ENCODE results near the gene NGDN. TPM values are rescaled to one million over a fixed set of nuclear protein-coding genes. Genes with fewer than 3 reads are reported as not detected.

The NGDN gene
- total RNA-seq, 1 experiment from 2014 or later = 82.2 TPM

GRCh38 chr14:23437133-23438100 lies 32.1 kb upstream of the NGDN start:
- no peak overlapping the region for H3K4me2 ChIP-seq (ENCODE audit: low read depth, low read length, poor library complexity, severe bottlenecking)

DNA sequence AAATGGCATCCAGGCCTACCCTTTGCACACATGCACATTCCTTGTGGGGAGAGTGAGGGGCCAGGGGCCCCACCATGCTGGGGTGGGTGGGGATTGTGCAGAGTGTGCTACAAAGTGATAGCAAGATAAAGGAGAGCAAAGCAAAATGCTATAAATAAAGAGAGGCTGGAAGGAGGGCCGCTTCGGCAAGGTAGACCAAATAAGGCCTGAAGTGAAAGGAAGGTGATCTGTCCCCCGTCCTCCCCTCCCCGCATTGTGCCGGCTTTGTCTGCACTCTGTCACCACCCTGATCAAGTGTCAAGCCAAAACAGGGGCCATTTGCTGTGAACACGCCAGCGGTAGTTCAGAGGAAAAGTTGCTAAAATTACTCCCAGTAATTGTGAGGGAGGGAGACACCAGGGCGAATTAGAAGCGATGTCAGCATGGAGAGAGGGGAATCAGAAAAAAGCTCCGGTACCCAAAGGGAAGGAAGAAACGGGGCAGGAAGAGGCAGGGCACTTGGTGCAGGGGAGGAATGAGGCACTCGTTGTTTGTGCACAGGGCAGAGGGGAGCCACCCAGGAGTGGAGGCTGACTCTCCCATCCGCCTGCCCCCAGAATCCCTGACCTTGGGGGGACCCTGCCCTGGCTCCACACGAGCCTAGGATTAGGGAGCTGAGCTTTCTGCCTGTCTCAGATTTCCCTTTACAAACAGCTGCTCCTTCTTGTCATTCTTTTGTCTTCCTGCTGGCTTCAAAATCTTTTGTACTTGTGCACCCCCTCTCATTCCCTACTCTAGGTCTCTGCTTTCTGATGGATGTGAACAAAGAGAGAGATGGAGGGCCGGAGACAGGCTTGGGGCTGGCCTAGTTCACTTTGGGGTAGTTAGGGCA lies 31.2 kb upstream of the NGDN start:
- no peak overlapping the region for H3K9ac ChIP-seq (ENCODE audit: low read length)
- DNase-seq = no peak
- no peaks in the 10 kb centered on the region for H3K27me3 ChIP-seq (ENCODE audit: low read length)
- H3K4me3 ChIP-seq (ENCODE audit: low read length) = no peak overlapping the region
- H3K79me2 ChIP-seq (ENCODE audit: low read length) = no peaks in the 10 kb centered on the region
- H3K4me1 ChIP-seq (ENCODE audit: low read length) = no peaks in the 10 kb centered on the region
- no peaks in the 10 kb centered on the region for H3K9me3 ChIP-seq (ENCODE audit: low read length)
- H3K4me2 ChIP-seq (ENCODE audit: low read depth, low read length, poor library complexity, severe bottlenecking) = no peak overlapping the region
- no peaks in the 10 kb centered on the region for H4K20me1 ChIP-seq (ENCODE audit: insufficient read depth, low read depth, low read length)
- H2AFZ ChIP-seq (ENCODE audit: low read length) = no peak overlapping the region
- no peaks in the 10 kb centered on the region for H3K36me3 ChIP-seq (ENCODE audit: insufficient read depth, low read length)
- no peaks in the 10 kb centered on the region for H3K9me2 ChIP-seq (replicated peaks; ENCODE audit: insufficient read depth, low read length)
- no peak overlapping the region for H3K27ac ChIP-seq (ENCODE audit: low read length)

More at GRCh38 chr14:23437133-23438100, 32.1 kb upstream of the NGDN start:
- H3K9me3 ChIP-seq (ENCODE audit: low read length) = no peaks in the 10 kb centered on the region
- no peaks in the 10 kb centered on the region for H3K4me1 ChIP-seq (ENCODE audit: low read length)
- H2AFZ ChIP-seq (ENCODE audit: low read length) = no peak overlapping the region
- H3K9ac ChIP-seq (ENCODE audit: low read length) = no peak overlapping the region
- H3K9me2 ChIP-seq (replicated peaks; ENCODE audit: insufficient read depth, low read length) = no peaks in the 10 kb centered on the region
- H4K20me1 ChIP-seq (ENCODE audit: insufficient read depth, low read depth, low read length) = no peaks in the 10 kb centered on the region
- H3K4me3 ChIP-seq (ENCODE audit: low read length) = no peak overlapping the region
- DNase-seq = no peak
- no peak overlapping the region for H3K27ac ChIP-seq (ENCODE audit: low read length)
- no peaks in the 10 kb centered on the region for H3K79me2 ChIP-seq (ENCODE audit: low read length)
- no peaks in the 10 kb centered on the region for H3K36me3 ChIP-seq (ENCODE audit: insufficient read depth, low read length)
- H3K27me3 ChIP-seq (ENCODE audit: low read length) = no peaks in the 10 kb centered on the region

- Histone ChIP-seq H3K36me3 (ENCODE audit: insufficient read depth, low read length) (no peaks in the 10 kb centered on the region), H3K9ac (ENCODE audit: low read length) (no peak overlapping the region), H3K4me2 (ENCODE audit: low read depth, low read length, poor library complexity, severe bottlenecking) (no peak overlapping the region), H3K79me2 (ENCODE audit: low read length) (no peaks in the 10 kb centered on the region), H3K9me3 (ENCODE audit: low read length) (no peaks in the 10 kb centered on the region), H3K27ac (ENCODE audit: low read length) (no peak overlapping the region), H4K20me1 (ENCODE audit: insufficient read depth, low read depth, low read length) (no peaks in the 10 kb centered on the region), H3K4me3 (ENCODE audit: low read length) (no peak overlapping the region), H3K27me3 (ENCODE audit: low read length) (no peaks in the 10 kb centered on the region), H2AFZ (ENCODE audit: low read length) (no peak overlapping the region), H3K9me2 (replicated peaks; ENCODE audit: insufficient read depth, low read length) (no peaks in the 10 kb centered on the region), H3K4me1 (ENCODE audit: low read length) (no peaks in the 10 kb centered on the region)
- no peak for DNase-seq
Observed at GRCh38 chr14:23439107-23439835, 30.2 kb upstream of the NGDN start.

DNA sequence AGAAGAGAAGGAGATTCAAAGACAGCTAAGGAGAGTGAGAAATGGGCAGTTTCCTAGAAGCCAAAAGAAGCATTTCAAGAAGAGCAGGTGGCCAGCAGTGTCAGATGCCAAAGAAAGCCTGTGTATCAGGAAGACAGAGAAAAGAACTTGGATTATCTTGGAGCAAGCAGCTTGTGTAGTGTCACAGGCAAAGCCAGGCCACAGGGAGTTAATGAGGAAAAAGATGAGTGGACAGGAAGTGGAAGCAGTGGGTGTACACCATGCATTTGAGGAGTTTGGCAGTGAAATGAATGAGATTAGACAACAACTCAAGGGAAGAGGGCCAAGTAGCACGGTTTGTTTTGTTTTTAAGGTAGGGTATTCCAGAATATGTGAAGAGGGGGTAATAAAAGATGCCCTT lies 28.4 kb upstream of the NGDN start:
- Histone ChIP-seq H3K27me3 (ENCODE audit: low read length) (no peaks in the 10 kb centered on the region), H3K4me3 (ENCODE audit: low read length) (no peak overlapping the region), H3K4me2 (ENCODE audit: low read depth, low read length, poor library complexity, severe bottlenecking) (no peak overlapping the region), H3K9ac (ENCODE audit: low read length) (no peak overlapping the region), H4K20me1 (ENCODE audit: insufficient read depth, low read depth, low read length) (no peaks in the 10 kb centered on the region), H3K27ac (ENCODE audit: low read length) (no peak overlapping the region), H3K9me2 (replicated peaks; ENCODE audit: insufficient read depth, low read length) (no peaks in the 10 kb centered on the region), H3K9me3 (ENCODE audit: low read length) (no peaks in the 10 kb centered on the region), H3K79me2 (ENCODE audit: low read length) (no peaks in the 10 kb centered on the region), H3K36me3 (ENCODE audit: insufficient read depth, low read length) (no peaks in the 10 kb centered on the region), H3K4me1 (ENCODE audit: low read length) (no peaks in the 10 kb centered on the region), H2AFZ (ENCODE audit: low read length) (no peak overlapping the region)
- no peak for DNase-seq

DNA sequence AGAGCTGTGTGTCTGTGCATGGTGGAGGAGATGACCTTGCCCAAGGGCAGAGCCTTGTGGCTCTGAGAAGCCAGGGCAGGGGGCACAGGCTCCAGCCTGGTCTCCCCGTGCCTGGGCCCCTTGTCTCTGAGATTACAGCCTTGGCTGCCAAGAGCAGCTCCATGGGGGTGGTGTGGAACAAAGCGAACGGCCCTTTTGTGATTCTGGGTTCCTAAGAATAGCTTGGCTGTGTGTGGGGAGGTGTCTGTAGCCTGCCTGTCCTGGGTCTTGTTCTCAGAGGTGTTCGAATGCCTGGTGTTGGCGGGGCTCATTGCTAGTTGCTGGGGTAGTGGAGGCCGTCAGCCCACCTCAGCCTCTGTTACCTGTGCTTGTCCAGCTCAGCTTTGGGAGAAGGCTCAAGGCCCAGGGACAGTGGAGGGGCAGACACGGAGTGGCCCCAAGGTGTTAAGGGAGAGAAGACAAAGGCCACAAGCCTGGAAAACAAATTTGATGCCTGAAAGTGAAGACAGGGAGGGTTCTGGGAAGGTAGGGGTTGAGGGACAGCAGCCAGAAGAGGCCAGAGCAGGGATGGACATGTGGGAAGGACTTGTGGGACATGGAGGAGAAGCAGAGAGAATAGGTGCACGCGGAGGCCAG lies 26.7 kb upstream of the NGDN start:
- Histone ChIP-seq H3K4me2 (ENCODE audit: low read depth, low read length, poor library complexity, severe bottlenecking) (no peak overlapping the region), H3K9me2 (replicated peaks; ENCODE audit: insufficient read depth, low read length) (no peaks in the 10 kb centered on the region), H4K20me1 (ENCODE audit: insufficient read depth, low read depth, low read length) (no peaks in the 10 kb centered on the region), H2AFZ (ENCODE audit: low read length) (no peak overlapping the region), H3K9ac (ENCODE audit: low read length) (no peak overlapping the region), H3K4me1 (ENCODE audit: low read length) (no peaks in the 10 kb centered on the region), H3K36me3 (ENCODE audit: insufficient read depth, low read length) (no peaks in the 10 kb centered on the region), H3K4me3 (ENCODE audit: low read length) (no peak overlapping the region), H3K9me3 (ENCODE audit: low read length) (no peaks in the 10 kb centered on the region), H3K27ac (ENCODE audit: low read length) (no peak overlapping the region), H3K79me2 (ENCODE audit: low read length) (no peaks in the 10 kb centered on the region), H3K27me3 (ENCODE audit: low read length) (no peaks in the 10 kb centered on the region)
- no peak for DNase-seq

GRCh38 chr14:23443411-23443812 lies 26.1 kb upstream of the NGDN start:
- Histone ChIP-seq H3K27ac (ENCODE audit: low read length) (no peak overlapping the region), H4K20me1 (ENCODE audit: insufficient read depth, low read depth, low read length) (no peaks in the 10 kb centered on the region), H3K4me1 (ENCODE audit: low read length) (no peaks in the 10 kb centered on the region), H3K4me2 (ENCODE audit: low read depth, low read length, poor library complexity, severe bottlenecking) (no peak overlapping the region), H3K9me2 (replicated peaks; ENCODE audit: insufficient read depth, low read length) (no peaks in the 10 kb centered on the region), H3K36me3 (ENCODE audit: insufficient read depth, low read length) (no peaks in the 10 kb centered on the region), H3K9ac (ENCODE audit: low read length) (no peak overlapping the region), H3K4me3 (ENCODE audit: low read length) (no peak overlapping the region), H3K27me3 (ENCODE audit: low read length) (no peaks in the 10 kb centered on the region), H3K79me2 (ENCODE audit: low read length) (no peaks in the 10 kb centered on the region), H3K9me3 (ENCODE audit: low read length) (no peaks in the 10 kb centered on the region), H2AFZ (ENCODE audit: low read length) (no peak overlapping the region)
- no peak for DNase-seq

- no peak overlapping the region for H3K9ac ChIP-seq (ENCODE audit: low read length)
- H3K9me2 ChIP-seq (replicated peaks; ENCODE audit: insufficient read depth, low read length) = no peaks in the 10 kb centered on the region
- no peak for DNase-seq
- no peaks in the 10 kb centered on the region for H3K9me3 ChIP-seq (ENCODE audit: low read length)
- no peaks in the 10 kb centered on the region for H3K27me3 ChIP-seq (ENCODE audit: low read length)
- no peak overlapping the region for H2AFZ ChIP-seq (ENCODE audit: low read length)
- H4K20me1 ChIP-seq (ENCODE audit: insufficient read depth, low read depth, low read length) = no peaks in the 10 kb centered on the region
- H3K4me2 ChIP-seq (ENCODE audit: low read depth, low read length, poor library complexity, severe bottlenecking) = no peak overlapping the region
- no peaks in the 10 kb centered on the region for H3K36me3 ChIP-seq (ENCODE audit: insufficient read depth, low read length)
- H3K4me1 ChIP-seq (ENCODE audit: low read length) = no peaks in the 10 kb centered on the region
- H3K4me3 ChIP-seq (ENCODE audit: low read length) = no peak overlapping the region
- no peaks in the 10 kb centered on the region for H3K79me2 ChIP-seq (ENCODE audit: low read length)
- H3K27ac ChIP-seq (ENCODE audit: low read length) = no peak overlapping the region
Observed at GRCh38 chr14:23443881-23444280, 25.6 kb upstream of the NGDN start.

Data from Karpas-422 (cell line).